ENCODE data around the gene SETMAR. TPM values are rescaled to one million over a fixed set of nuclear protein-coding genes. Genes with fewer than 3 reads are reported as not detected.

The SETMAR gene
- total RNA-seq, 1 donor from 2014 or later: 12.5 TPM

- Histone ChIP-seq H3K27ac (ENCODE audit: low read depth, low read length) (no peak overlapping the region), H3K27me3 (ENCODE audit: control insufficient read depth in 3 of 3, insufficient read depth in 3 of 3, low read length in 3 of 3) (no peaks in the 10 kb centered on the region), H3K4me3 (ENCODE audit: low read length in 3 of 3) (no peak overlapping the region), H3K9me3 (ENCODE audit: control insufficient read depth in 3 of 3, low read length in 3 of 3) (no peaks in the 10 kb centered on the region), H3K9ac (ENCODE audit: low read depth in 1 of 3, low read length in 3 of 3) (no peak overlapping the region), H3K36me3 (ENCODE audit: control insufficient read depth in 3 of 3, insufficient read depth in 3 of 3, low read length in 3 of 3) (peaks cover 3 to 7% (median 4%) of the 10 kb centered on the region in 3 donors), H3K4me1 (ENCODE audit: control insufficient read depth in 3 of 3, insufficient read depth in 3 of 3, low read length in 3 of 3) (no peaks in the 10 kb centered on the region)
Observed at GRCh38 chr3:4360817-4361216, 57.6 kb downstream of the SETMAR start.

- H3K27me3 ChIP-seq (ENCODE audit: control insufficient read depth in 3 of 3, insufficient read depth in 3 of 3, low read length in 3 of 3): no peaks in the 10 kb centered on the region
- no peak overlapping the region for H3K9ac ChIP-seq (ENCODE audit: low read depth in 1 of 3, low read length in 3 of 3)
- no peaks in the 10 kb centered on the region for H3K9me3 ChIP-seq (ENCODE audit: control insufficient read depth in 3 of 3, low read length in 3 of 3)
- H3K36me3 ChIP-seq (ENCODE audit: control insufficient read depth in 3 of 3, insufficient read depth in 3 of 3, low read length in 3 of 3): peaks cover 3 to 7% (median 4%) of the 10 kb centered on the region in 3 donors
- no peaks in the 10 kb centered on the region for H3K4me1 ChIP-seq (ENCODE audit: control insufficient read depth in 3 of 3, insufficient read depth in 3 of 3, low read length in 3 of 3)
- H3K27ac ChIP-seq (ENCODE audit: low read depth, low read length): no peak overlapping the region
- H3K4me3 ChIP-seq (ENCODE audit: low read length in 3 of 3): no peak overlapping the region
Observed at GRCh38 chr3:4362523-4362922, 59.4 kb downstream of the SETMAR start.

Other genes with a start within 250 kb of the SETMAR start
- 28.2 TPM for gene SUMF1, start 163.9 kb downstream of the SETMAR start, total RNA-seq
- gene ITPR1, start 190.0 kb downstream of the SETMAR start, total RNA-seq: 55.8 TPM